H1 (cell line): ENCODE measurements around the gene ZNF513. TPM values are rescaled to one million over a fixed set of nuclear protein-coding genes. Genes with fewer than 3 reads are reported as not detected.

Experiments used
- CTCF ChIA-PET: fragments of 300-600 bp; sonication (Branson Sonifier 250); formaldehyde crosslinking; loops from one replicate; lab custom pipeline; 2021; ENCODE audit not compliant: partially characterized antibody; lab: Charles Lee
- POLR2A ChIA-PET: fragments of 300-600 bp; sonication (Branson Sonifier 250); formaldehyde crosslinking; loops from one replicate; lab custom pipeline; 2021; ENCODE audit warnings: inconsistent platforms; ENCODE audit not compliant: partially characterized antibody; lab: Charles Lee
- DNase-seq, 2 experiments: peaks; one replicate each; pipeline versions ENCODE4 v3.0.0 to v3.0.0-alpha.2; 2010 to 2022; ENCODE audit warnings: low spot score in 2 of 2, low read depth in 1 of 2, mixed read lengths in 1 of 2
- FAIRE-seq: peaks from 2 replicates; lab custom pipeline; 2011; peaks lifted over from hg19 to GRCh38; lab: Jason Lieb, UNC
- H2AFZ ChIP-seq: 2 replicates; pipeline ENCODE4 v1.8.1; 2012; ENCODE audit warnings: low read length, inconsistent platforms
- H2AK5ac ChIP-seq: 2 replicates; pipeline ENCODE4 v1.6.1; 2013; ENCODE audit warnings: low read depth, low read length
- H2BK120ac ChIP-seq: replicated peaks from 2 replicates; pipeline ENCODE3; 2013; ENCODE audit warnings: low read depth, low read length, inconsistent platforms
- H2BK12ac ChIP-seq: 2 replicates; pipeline ENCODE4 v1.6.1; 2013; ENCODE audit warnings: low read depth, low read length
- H2BK15ac ChIP-seq: 2 replicates; pipeline ENCODE4 v1.6.1; 2013; ENCODE audit warnings: low read length
- H2BK20ac ChIP-seq: 2 replicates; pipeline ENCODE4 v1.6.1; 2013; ENCODE audit warnings: low read length
- H2BK5ac ChIP-seq: 2 replicates; pipeline ENCODE4 v1.6.1; 2013; ENCODE audit warnings: low read depth, low read length
- H3K14ac ChIP-seq: 2 replicates; pipeline ENCODE4 v1.6.1; 2013; ENCODE audit warnings: inconsistent platforms; ENCODE audit not compliant: insufficient read length
- H3K18ac ChIP-seq: 2 replicates; pipeline ENCODE4 v1.6.1; 2013; ENCODE audit warnings: low read length; ENCODE audit errors: extremely low read depth
- H3K23ac ChIP-seq: 2 replicates; pipeline ENCODE4 v1.6.1; 2013; ENCODE audit warnings: inconsistent platforms; ENCODE audit not compliant: insufficient read length
- H3K23me2 ChIP-seq: 2 replicates; pipeline ENCODE4 v1.6.1; 2013; ENCODE audit warnings: low read depth, low read length
- H3K27ac ChIP-seq: 2 replicates; pipeline ENCODE4 v1.6.1; 2011; ENCODE audit warnings: low read depth, low read length, inconsistent platforms
- H3K27me3 ChIP-seq, 4 experiments: replicated peaks in 1 of 4; 1 replicate in 1 of 4; 2 replicates in 3 of 4; pipeline versions ENCODE4 v1.6.1 to v1.8.1; 2011 to 2013; ENCODE audit warnings: low read length in 3 of 4, mild to moderate bottlenecking in 3 of 4, inconsistent platforms in 2 of 4, mixed read lengths in 2 of 4, moderate library complexity in 1 of 4; ENCODE audit not compliant: control insufficient read depth in 3 of 4, insufficient read depth in 3 of 4; ENCODE audit errors: extremely low read depth in 1 of 4
- H3K36me3 ChIP-seq, 4 experiments: 2 replicates each; pipeline versions ENCODE4 v1.6.1 to v1.8.1; 2011 to 2013; ENCODE audit warnings: mild to moderate bottlenecking in 4 of 4, low read length in 3 of 4, moderate library complexity in 2 of 4, control low read depth in 1 of 4, inconsistent platforms in 1 of 4; ENCODE audit not compliant: insufficient read depth in 4 of 4, control insufficient read depth in 2 of 4
- H3K4ac ChIP-seq: replicated peaks from 2 replicates; pipeline ENCODE3; 2013; ENCODE audit warnings: low read length, low read depth, mixed read lengths, inconsistent platforms; ENCODE audit not compliant: insufficient read length
- H3K4me1 ChIP-seq, 4 experiments: replicated peaks in 1 of 4; 1 replicate in 1 of 4; 2 replicates in 3 of 4; pipeline versions ENCODE4 v1.6.1 to v1.8.1; 2011 to 2013; ENCODE audit warnings: low read length in 3 of 4, inconsistent platforms in 2 of 4, mixed read lengths in 1 of 4; ENCODE audit not compliant: insufficient read depth in 4 of 4, control insufficient read depth in 3 of 4
- H3K4me2 ChIP-seq, 2 experiments: 2 replicates each; pipeline versions ENCODE4 v1.6.1 to v1.8.1; 2011 to 2013; ENCODE audit warnings: low read depth in 2 of 2, low read length in 2 of 2, control low read depth in 1 of 2, inconsistent platforms in 1 of 2, mild to moderate bottlenecking in 1 of 2; ENCODE audit not compliant: insufficient read depth in 1 of 2
- H3K4me3 ChIP-seq, 4 experiments: fragments of 200-600, 300-600 bp in 1 of 4; sonication (generic), shearing (Covaris generic), sonication (Bioruptor Twin) in 1 of 4; 2 replicates each; pipeline versions ENCODE4 v1.5.1 to v1.8.1; 2011 to 2016; ENCODE audit warnings: low read length in 4 of 4, low read depth in 3 of 4, control low read depth in 2 of 4, inconsistent platforms in 2 of 4, mild to moderate bottlenecking in 2 of 4, mixed read lengths in 1 of 4, moderate library complexity in 1 of 4; ENCODE audit not compliant: insufficient read depth in 2 of 4; ENCODE audit errors: extremely low read depth in 1 of 4
- H3K56ac ChIP-seq: replicated peaks from 2 replicates; pipeline ENCODE3; 2013; ENCODE audit warnings: low read depth, mild to moderate bottlenecking, mixed read lengths, low read length, inconsistent platforms; ENCODE audit not compliant: insufficient read length
- H3K79me1 ChIP-seq: 2 replicates; pipeline ENCODE4 v1.6.1; 2013; ENCODE audit warnings: low read depth, low read length, control low read depth
- H3K79me2 ChIP-seq, 2 experiments: 2 replicates each; pipeline versions ENCODE4 v1.6.1 to v1.8.1; 2012 to 2013; ENCODE audit warnings: low read length in 2 of 2, mild to moderate bottlenecking in 2 of 2, inconsistent platforms in 1 of 2; ENCODE audit not compliant: insufficient read depth in 2 of 2, control insufficient read depth in 1 of 2
- H3K9ac ChIP-seq, 4 experiments: replicated peaks in 1 of 4; 1 replicate in 1 of 4; 2 replicates in 3 of 4; pipeline versions ENCODE4 v1.6.1 to v1.8.1; 2011 to 2013; ENCODE audit warnings: low read depth in 3 of 4, low read length in 3 of 4, control low read depth in 2 of 4, mild to moderate bottlenecking in 2 of 4, moderate library complexity in 2 of 4, inconsistent platforms in 1 of 4; ENCODE audit errors: extremely low read depth in 1 of 4
- H3K9me3 ChIP-seq, 2 experiments: 2 replicates each; pipeline versions ENCODE4 v1.6.1 to v1.8.1; 2012 to 2013; ENCODE audit warnings: mild to moderate bottlenecking in 2 of 2, moderate library complexity in 2 of 2, control low read depth in 1 of 2, inconsistent platforms in 1 of 2, low read depth in 1 of 2, low read length in 1 of 2, mixed read lengths in 1 of 2; ENCODE audit not compliant: insufficient read depth in 2 of 2
- H4K20me1 ChIP-seq, 2 experiments: replicated peaks in 1 of 2; 2 replicates each; pipeline versions ENCODE3 to v1.8.1; 2011 to 2013; ENCODE audit warnings: inconsistent platforms in 2 of 2, low read length in 2 of 2, mild to moderate bottlenecking in 1 of 2; ENCODE audit not compliant: insufficient read depth in 2 of 2, control insufficient read depth in 1 of 2
- H4K5ac ChIP-seq: 2 replicates; pipeline ENCODE4 v1.6.1; 2013; ENCODE audit warnings: low read length, low read depth, mixed read lengths, inconsistent platforms; ENCODE audit not compliant: insufficient read length
- H4K8ac ChIP-seq: 2 replicates; pipeline ENCODE4 v1.8.0; 2013; ENCODE audit warnings: mild to moderate bottlenecking, moderate library complexity, low read length, inconsistent platforms; ENCODE audit not compliant: insufficient read depth; ENCODE audit errors: extremely low read depth
- H4K91ac ChIP-seq: replicated peaks from 2 replicates; pipeline ENCODE3; 2013; ENCODE audit warnings: low read length, mixed read lengths, inconsistent platforms; ENCODE audit not compliant: insufficient read length
- ASH2L ChIP-seq: fragments of 200-600, 300-600 bp; sonication (generic); IDR thresholded peaks from one replicate; pipeline ENCODE4 v1.7.1; 2017; ENCODE audit warnings: low read length
- CEBPB ChIP-seq: IDR thresholded peaks from 2 replicates; pipeline ENCODE4 v1.6.1; 2012; ENCODE audit warnings: low read depth, low read length
- JUND ChIP-seq: IDR thresholded peaks from 2 replicates; pipeline ENCODE4 v1.6.1; 2011; ENCODE audit warnings: mild to moderate bottlenecking, improper control_type of control experiment, low read length
- TBP ChIP-seq: IDR thresholded peaks from 2 replicates; pipeline ENCODE4 v1.6.1; 2011; ENCODE audit warnings: low read depth, low read length, improper control_type of control experiment
- WGBS, 2 experiments: shearing (Covaris generic) in 1 of 2; methylation state at CpG; one replicate each; pipeline versions ENCODE4 v1.1.6 to v1.1.7; 2013 to 2015; ENCODE audit warnings: low lambda C conversion rate in 2 of 2, mixed read lengths in 2 of 2, inconsistent platforms in 1 of 2, low coverage in 1 of 2, missing lambda C conversion rate in 1 of 2; ENCODE audit not compliant: insufficient replicate concordance in 2 of 2, insufficient coverage in 1 of 2, insufficient read length in 1 of 2; ENCODE audit errors: extremely low coverage in 1 of 2, missing lambda C conversion rate in 1 of 2; 5-methylcytosine and 5-hydroxymethylcytosine counted together
- polyA plus RNA-seq, 7 experiments: library from polyadenylated mRNA; depleted of rRNA in 3 of 7; stranded (reverse) in 5 of 7; unstranded in 2 of 7; fragments of >200 nt in 5 of 7; fragments of 200-250 nt in 2 of 7; gene quantifications; 1 replicate in 5 of 7; 2 replicates in 1 of 7; 4 replicates in 1 of 7; pipeline versions ENCODE4 v1.2.1 to v1.2.3, GENCODE V29; 2011 to 2013; ENCODE audit warnings: missing spikeins in 2 of 7, mixed read lengths in 2 of 7
- total RNA-seq: library from RNA; stranded (reverse); fragmentation: NEBNext Ultra II Directional; extraction: Animal tissue kit (Norgen Biotek cat#: 25700); gene quantifications from 2 replicates; pipeline ENCODE4 v1.2.1, GENCODE V29; 2021

The ZNF513 gene
- total and polyA plus RNA-seq, 2 of the 8 experiments (the other 6 are each of a cell fraction or from before 2014, with no cell fraction given) = 17.3 to 29.5 TPM

GRCh38 chr2:27416151-27416550, 35.6 kb upstream of the ZNF513 start:
- Histone ChIP-seq H3K79me2 (no peaks in the 10 kb centered on the region), H3K79me1 (no peaks in the 10 kb centered on the region), H2AK5ac (no peak overlapping the region), H3K4ac (no peak overlapping the region), H2AFZ (no peak overlapping the region), H3K4me2 (no peak overlapping the region), H4K20me1 (no peaks in the 10 kb centered on the region), H3K36me3 (no peaks in the 10 kb centered on the region), H3K56ac (no peak overlapping the region), H4K5ac (no peak overlapping the region), H3K18ac (no peak overlapping the region), H3K4me1 (no peaks in the 10 kb centered on the region), H2BK12ac (no peak overlapping the region), H4K91ac (no peak overlapping the region), H3K27ac (no peak overlapping the region), H4K8ac (no peak overlapping the region), H3K9ac (no peak overlapping the region), H3K23ac (no peak overlapping the region), H2BK5ac (no peak overlapping the region), H3K23me2 (no peaks in the 10 kb centered on the region; the same call in 1 of the 2 replicates), H2BK15ac (no peak overlapping the region), H3K4me3 (no peak overlapping the region), H2BK120ac (no peak overlapping the region), H3K14ac (no peak overlapping the region), H2BK20ac (no peak overlapping the region), H3K27me3 (no peaks in the 10 kb centered on the region), H3K9me3 (no peaks in the 10 kb centered on the region)
- ChIA-PET CTCF (no interaction called here), POLR2A (interaction anchor here (1.1 kb wide), 1 partner anchor 12 kb away, joined by 4 read pairs; the partner anchor contains the start of gene NRBP1)
- FAIRE-seq = no peak
- no peak for DNase-seq
- WGBS, 2 experiments = 95% methylated on average over 6 of the region's 6 CpGs; no CpG with 5 or more reads in 1 of the 2 experiments
- TF ChIP-seq JUND (no peak), TBP (no peak), ASH2L (no peak), CEBPB (no peak)
